22Rv1 (cell line): ENCODE data around the gene HEPH.

ENCODE experiments used
- ZFX ChIP-seq: fragments of 450-650 bp; IDR thresholded peaks from 2 replicates; pipeline ENCODE4 v1.6.1; 2017; ENCODE audit warnings: antibody characterized with exemption, borderline replicate concordance
- TF ChIP-seq, protein P1 (sequence below): fragments of 450-650 bp; IDR thresholded peaks from 2 replicates; pipeline ENCODE4 v1.5.1; 2017; ENCODE audit warnings: mild to moderate bottlenecking

- TF ChIP-seq, protein P1, sequence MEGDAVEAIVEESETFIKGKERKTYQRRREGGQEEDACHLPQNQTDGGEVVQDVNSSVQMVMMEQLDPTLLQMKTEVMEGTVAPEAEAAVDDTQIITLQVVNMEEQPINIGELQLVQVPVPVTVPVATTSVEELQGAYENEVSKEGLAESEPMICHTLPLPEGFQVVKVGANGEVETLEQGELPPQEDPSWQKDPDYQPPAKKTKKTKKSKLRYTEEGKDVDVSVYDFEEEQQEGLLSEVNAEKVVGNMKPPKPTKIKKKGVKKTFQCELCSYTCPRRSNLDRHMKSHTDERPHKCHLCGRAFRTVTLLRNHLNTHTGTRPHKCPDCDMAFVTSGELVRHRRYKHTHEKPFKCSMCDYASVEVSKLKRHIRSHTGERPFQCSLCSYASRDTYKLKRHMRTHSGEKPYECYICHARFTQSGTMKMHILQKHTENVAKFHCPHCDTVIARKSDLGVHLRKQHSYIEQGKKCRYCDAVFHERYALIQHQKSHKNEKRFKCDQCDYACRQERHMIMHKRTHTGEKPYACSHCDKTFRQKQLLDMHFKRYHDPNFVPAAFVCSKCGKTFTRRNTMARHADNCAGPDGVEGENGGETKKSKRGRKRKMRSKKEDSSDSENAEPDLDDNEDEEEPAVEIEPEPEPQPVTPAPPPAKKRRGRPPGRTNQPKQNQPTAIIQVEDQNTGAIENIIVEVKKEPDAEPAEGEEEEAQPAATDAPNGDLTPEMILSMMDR = no peak
- no peak for TF ChIP-seq ZFX
These were observed 27.5 kb downstream of the HEPH start for GRCh38 chrX:66191563-66191962.
